ENCODE measurements around the gene UBE2O.
A peak's percentile ranks its signal among the peaks of the same experiment; 100 is the strongest.

Gene UBE2O

DNA sequence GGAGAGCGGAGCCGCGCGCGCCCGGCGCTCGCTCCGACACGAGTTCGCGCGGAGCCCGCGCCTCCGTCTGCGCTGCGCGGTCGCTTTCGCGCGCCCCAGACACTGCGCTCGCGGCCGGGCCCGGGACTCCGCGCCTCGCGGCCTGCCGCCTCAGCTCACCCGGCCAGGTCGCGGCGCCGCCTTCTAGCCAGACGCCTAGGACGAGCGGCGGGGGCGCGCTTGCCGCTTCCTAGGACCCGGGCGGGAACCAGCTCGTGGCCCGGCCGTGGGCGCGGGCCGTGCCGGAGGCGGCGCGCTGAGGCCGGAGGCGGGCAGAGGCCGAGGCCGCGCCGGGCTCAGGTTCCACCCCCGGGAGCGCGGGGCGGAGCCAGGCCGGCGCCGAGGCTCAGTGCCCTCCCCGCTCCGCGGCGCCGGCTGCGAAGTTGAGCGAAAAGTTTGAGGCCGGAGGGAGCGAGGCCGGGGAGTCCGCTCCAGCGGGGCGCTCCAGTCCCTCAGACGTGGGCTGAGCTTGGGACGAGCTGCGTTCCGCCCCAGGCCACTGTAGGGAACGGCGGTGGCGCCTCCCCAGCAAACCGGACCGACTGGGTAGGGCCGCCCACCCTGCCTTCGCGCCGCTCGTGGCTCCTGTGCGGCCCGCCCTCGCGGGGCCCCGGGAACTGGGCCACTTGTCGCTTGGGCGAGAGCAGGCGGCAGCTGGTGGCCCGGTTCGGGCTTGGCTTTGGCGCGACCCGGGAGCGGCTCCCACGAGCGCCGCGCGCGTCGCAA, 68.5 kb downstream of the UBE2O start, which contains the start of gene SPHK1:
SPHK1 (plus strand) TSS at position 388 of the 765 bp plus-strand sequence. CDS start 1,036 bp downstream, outside the sequence.
- TF ChIP-seq, protein P1, sequence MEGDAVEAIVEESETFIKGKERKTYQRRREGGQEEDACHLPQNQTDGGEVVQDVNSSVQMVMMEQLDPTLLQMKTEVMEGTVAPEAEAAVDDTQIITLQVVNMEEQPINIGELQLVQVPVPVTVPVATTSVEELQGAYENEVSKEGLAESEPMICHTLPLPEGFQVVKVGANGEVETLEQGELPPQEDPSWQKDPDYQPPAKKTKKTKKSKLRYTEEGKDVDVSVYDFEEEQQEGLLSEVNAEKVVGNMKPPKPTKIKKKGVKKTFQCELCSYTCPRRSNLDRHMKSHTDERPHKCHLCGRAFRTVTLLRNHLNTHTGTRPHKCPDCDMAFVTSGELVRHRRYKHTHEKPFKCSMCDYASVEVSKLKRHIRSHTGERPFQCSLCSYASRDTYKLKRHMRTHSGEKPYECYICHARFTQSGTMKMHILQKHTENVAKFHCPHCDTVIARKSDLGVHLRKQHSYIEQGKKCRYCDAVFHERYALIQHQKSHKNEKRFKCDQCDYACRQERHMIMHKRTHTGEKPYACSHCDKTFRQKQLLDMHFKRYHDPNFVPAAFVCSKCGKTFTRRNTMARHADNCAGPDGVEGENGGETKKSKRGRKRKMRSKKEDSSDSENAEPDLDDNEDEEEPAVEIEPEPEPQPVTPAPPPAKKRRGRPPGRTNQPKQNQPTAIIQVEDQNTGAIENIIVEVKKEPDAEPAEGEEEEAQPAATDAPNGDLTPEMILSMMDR (conservative IDR thresholded peaks at IDR 0.05; ENCODE audit: low read depth, low read length) = no peak

DNA sequence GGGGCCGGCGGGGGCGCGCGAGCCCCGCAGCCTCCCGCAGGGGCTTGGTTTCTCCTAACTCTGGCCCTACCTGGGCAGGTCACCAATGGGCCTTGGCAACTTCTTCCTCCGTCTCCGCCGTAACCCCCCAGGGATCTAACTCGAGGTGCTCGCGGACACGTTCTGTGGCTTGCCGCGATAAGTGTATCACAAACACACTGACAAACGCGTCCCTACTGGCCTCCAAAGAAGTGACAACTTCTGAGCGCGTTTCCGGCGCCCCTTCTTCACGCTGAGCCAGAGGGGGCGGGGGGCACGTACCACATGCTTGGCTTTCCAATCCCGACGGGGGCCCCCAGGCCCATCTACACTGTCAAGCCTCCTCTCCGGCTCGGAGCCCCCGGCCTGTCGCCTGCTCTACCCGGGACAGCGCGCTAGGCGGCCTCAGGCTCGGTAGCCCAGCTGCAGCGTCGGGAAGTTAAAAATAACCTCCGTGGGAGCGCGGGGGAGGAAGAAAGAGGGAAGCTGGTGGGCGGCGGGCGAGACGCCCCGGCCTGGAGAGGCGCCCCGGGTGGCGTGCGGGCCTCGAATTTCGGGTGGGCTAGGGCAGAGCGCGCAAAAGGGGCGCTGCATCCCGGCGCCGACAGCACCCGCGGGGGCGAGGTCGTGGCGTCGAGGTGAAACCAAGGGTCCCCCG, 69.3 kb downstream of the UBE2O start:
- no peak for DNase-seq (ENCODE audit: low read depth)
- TF ChIP-seq, protein P1 (conservative IDR thresholded peaks at IDR 0.05; ENCODE audit: low read depth, low read length) = peak; percentile 19
- peak overlapping the region; percentile 47 for H3K4me3 ChIP-seq (ENCODE audit: low read length)

More for the DNA sequence above, 68.5 kb downstream of the UBE2O start, which contains the start of gene SPHK1:
- DNase-seq (ENCODE audit: low read depth) = no peak
- H3K4me3 ChIP-seq (ENCODE audit: low read length) = peak within 1 kb of the TSS; percentile 54

DNA sequence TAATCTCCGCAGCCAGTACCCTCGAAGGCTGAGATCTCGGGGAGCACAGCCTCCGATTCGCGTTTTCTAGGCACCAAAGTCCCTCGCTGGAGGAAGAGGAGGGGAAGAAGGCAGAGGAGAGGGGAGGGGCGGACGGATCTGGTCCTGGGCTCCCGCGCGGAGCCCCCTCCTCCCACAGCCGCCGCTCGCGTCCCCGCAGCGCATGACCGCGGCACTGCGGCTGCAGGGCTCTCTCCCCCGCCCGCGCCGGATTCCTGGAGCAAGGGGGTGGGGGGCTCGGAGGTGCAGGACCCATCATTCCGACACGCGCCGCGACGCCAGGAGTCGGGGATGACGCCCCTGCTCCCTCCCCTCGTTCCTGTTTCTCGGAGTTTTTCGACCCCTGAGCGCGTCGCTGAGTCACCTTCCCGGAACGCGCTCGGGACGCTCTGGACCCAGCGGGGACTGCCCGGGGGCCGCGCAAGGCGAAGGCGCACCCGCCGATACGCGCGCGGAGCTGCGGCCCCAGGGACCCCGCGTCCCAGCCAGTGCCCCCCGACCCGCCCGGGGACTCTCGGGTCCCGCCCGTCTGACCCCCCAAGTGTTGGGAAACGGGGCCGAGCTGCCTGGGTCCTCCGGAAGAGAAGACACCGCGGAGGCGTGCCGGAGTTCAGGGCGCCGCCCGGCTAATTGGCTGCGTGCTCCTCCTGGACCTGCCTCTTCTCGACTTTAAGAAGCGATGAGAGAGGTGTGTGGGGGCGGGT, 70.0 kb downstream of the UBE2O start:
- DNase-seq (ENCODE audit: low read depth) = no peak
- TF ChIP-seq, protein P1 (conservative IDR thresholded peaks at IDR 0.05; ENCODE audit: low read depth, low read length) = no peak

DNA sequence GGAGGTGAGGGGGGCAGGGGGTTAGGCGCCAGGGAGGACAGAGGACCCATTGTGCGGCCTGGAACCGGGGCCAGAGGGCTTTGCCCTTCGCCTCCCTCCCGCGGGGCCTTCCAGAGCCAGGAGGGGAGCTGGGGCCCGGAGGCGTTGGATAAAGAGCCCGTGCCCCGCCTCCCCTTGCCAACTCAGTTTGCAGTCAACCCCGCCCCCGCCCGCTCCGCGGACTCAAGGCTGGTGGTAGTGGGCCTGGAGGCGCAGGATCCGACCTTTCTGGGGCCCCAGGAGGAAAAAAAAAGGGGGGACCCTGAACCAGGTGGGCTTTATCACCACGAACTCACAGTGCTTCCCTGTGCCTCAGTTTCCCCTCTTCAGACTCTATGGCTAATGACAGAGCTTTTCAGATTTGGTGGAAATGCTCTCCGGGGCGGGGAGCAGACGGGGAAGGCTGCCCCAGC, 70.6 kb downstream of the UBE2O start:
- DNase-seq (ENCODE audit: low read depth) = no peak
- TF ChIP-seq, protein P1 (conservative IDR thresholded peaks at IDR 0.05; ENCODE audit: low read depth, low read length) = no peak
- H3K4me3 ChIP-seq (ENCODE audit: low read length) = peak overlapping the region; percentile 47

More for the DNA sequence above, 70.0 kb downstream of the UBE2O start:
- peak overlapping the region; percentile 47 for H3K4me3 ChIP-seq (ENCODE audit: low read length)

DNA sequence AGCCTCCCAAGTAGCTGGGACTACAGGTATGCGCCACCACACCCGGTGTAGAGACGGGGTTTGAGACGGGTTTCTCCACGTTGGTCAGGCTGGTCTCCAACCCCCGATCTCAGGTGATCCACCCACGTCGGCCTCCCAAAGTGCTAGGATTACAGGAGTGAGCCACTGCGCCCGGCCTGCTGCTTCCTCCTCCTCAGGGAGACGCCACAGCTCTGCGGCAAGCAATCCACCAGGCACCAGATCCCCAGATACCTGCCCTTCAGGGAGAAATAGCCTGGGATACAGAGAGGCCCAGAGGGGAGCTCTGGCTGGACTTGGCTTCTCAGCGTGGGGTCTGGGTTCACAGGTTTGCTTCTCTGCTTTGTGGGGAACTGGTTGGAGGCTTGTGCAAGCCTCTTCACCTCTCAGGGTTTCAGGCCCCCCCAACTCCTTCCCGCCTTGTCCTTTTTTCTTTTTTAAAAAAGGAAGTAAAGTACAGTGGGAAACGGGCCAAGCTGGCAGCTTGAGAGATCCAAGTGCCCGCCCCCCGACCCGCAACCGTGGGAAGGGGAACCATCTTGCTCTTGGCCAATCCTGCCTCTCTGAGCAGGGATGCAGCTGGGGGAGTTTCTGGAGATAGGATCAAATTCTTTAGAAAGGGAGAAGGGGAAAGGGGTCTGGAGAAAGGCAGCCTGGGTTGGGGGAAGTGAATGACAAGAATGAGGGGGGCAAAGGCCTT, 71.2 kb downstream of the UBE2O start:
- H3K4me3 ChIP-seq (ENCODE audit: low read length) = no peak overlapping the region

More for the DNA sequence above, 71.2 kb downstream of the UBE2O start:
- DNase-seq (ENCODE audit: low read depth) = no peak
- TF ChIP-seq, protein P1 (conservative IDR thresholded peaks at IDR 0.05; ENCODE audit: low read depth, low read length) = no peak
